ENCODE results near the gene ASTN2. TPM values are rescaled to one million over a fixed set of nuclear protein-coding genes. Genes with fewer than 3 reads are reported as not detected.

ASTN2 gene
- total RNA-seq, 1 experiment from 2014 or later: 4.8 TPM

DNA sequence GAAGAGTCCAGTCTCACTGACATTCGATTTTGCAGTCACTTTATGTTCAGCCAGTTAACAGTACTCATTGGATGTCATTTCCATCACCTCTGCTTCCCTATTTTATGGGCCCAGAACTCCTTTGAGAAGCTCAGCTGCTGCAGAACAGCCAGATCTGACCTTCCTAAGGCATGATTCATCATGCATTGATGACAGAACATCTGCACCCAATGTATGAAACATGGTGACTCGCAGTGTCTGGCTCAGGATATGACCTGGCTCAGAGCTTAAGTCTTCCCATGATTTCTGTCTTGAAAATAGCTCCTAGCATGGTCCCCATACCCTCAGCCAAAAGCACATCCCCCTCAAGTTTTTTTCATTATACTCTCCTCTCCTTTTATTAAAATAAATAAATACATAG, 820.3 kb downstream of the ASTN2 start:
- no peaks in the 10 kb centered on the region for H3K79me2 ChIP-seq (ENCODE audit: insufficient read depth, low read length)
- intact Hi-C loops (cut with micrococcal nuclease): no loop called here
- TF ChIP-seq FOSL1 (IDR thresholded peaks at IDR 0.05; ENCODE audit: low read depth) (peak; percentile 59), ELF1 (IDR thresholded peaks at IDR 0.05; ENCODE audit: borderline replicate concordance, low read depth) (no peak), SP1 (IDR thresholded peaks at IDR 0.05; ENCODE audit: low read depth) (0 out of 2 replicates have a peak, but pooled peaks have one; percentile 19), ZNF274 (IDR thresholded peaks at IDR 0.05; ENCODE audit: low read depth, low read length) (no peak), JUND (IDR thresholded peaks at IDR 0.05) (peak; percentile 65)
- ChIA-PET CTCF (no interaction called here), RAD21 (ENCODE audit: low non-redundant PET in 1 of 2, low total read pairs in 2 of 2, uncharacterized antibody in 2 of 2, unreplicated experiment in 2 of 2) (no interaction called here), POLR2A (no interaction called here)
- no peaks in the 10 kb centered on the region for H3K9me2 ChIP-seq (ENCODE audit: insufficient read depth)
- no peak overlapping the region for H3K4me3 ChIP-seq (replicated peaks in 1 of 2; ENCODE audit: low read depth in 1 of 2, low read length in 2 of 2)
- no TSS peak for BruUV-seq (replicated peaks)
- no peaks in the 10 kb centered on the region for H3K9me3 ChIP-seq (ENCODE audit: control insufficient read depth in 1 of 2, insufficient read depth in 1 of 2, low read depth in 1 of 2, low read length in 2 of 2)
- no peak overlapping the region for H3K27ac ChIP-seq (ENCODE audit: low read depth, low read length)
- no peak overlapping the region for H3K9ac ChIP-seq (ENCODE audit: low read length)
- peak overlapping the region; percentile 15; the same call in 1 of the 2 replicates for H3K4me2 ChIP-seq (ENCODE audit: low read length)
- peak; percentile 83; the same call in 1 of the 2 replicates for ATAC-seq
- no peak overlapping the region for H2AFZ ChIP-seq (ENCODE audit: low read depth, low read length, poor library complexity, severe bottlenecking)
- peaks cover 0 to 9% of the 10 kb centered on the region in 2 experiments; a peak in 1 of 4 replicates for H3K4me1 ChIP-seq (ENCODE audit: control insufficient read depth in 1 of 2, insufficient read depth in 2 of 2, low read length in 2 of 2)
- H3K27me3 ChIP-seq (ENCODE audit: insufficient read depth, low read length): no peaks in the 10 kb centered on the region
- no peaks in the 10 kb centered on the region for H4K20me1 ChIP-seq (ENCODE audit: insufficient read depth)
- H3K36me3 ChIP-seq (ENCODE audit: control insufficient read depth in 1 of 2, insufficient read depth in 2 of 2, low read length in 2 of 2): no peaks in the 10 kb centered on the region
- peak; percentile 26 for DNase-seq (ENCODE audit: low read depth, low spot score)

DNA sequence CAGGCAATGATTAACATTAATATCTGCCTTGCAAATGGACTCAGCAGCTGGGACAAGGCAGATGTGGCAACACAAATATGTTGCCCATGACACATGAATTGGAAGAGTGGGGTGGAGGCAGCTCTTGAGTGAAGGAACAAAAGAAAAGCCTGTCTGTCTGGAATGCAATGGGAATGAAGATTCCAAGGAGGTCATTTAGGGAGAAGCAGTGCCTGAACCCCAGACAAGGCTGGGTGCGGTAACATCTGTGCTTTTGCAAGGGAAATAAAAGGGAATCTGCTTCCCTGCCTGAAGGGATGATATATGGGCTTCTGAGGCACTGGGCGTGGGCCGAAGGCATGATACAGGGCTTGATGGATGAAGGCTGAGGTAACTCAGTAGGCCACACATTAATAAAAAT, 821.9 kb downstream of the ASTN2 start:
- TF ChIP-seq POLR2AphosphoS5 (IDR thresholded peaks at IDR 0.05; ENCODE audit: low read depth, low read length) (no peak), ZBTB33 (IDR thresholded peaks at IDR 0.05; ENCODE audit: extremely low read depth, insufficient replicate concordance, low read length) (no peak), EZH2phosphoT487 (IDR thresholded peaks at IDR 0.05; ENCODE audit: borderline replicate concordance) (no peak)
- POLR2A ChIA-PET: no interaction called here
- RAD21 ChIA-PET (ENCODE audit: low non-redundant PET in 1 of 2, low total read pairs in 2 of 2, uncharacterized antibody in 2 of 2, unreplicated experiment in 2 of 2): no interaction called here
- ATAC-seq (no peak), DNase-seq (ENCODE audit: low read depth, low spot score) (no peak)
- Histone ChIP-seq H3K36me3 (ENCODE audit: control insufficient read depth in 1 of 2, insufficient read depth in 2 of 2, low read length in 2 of 2) (no peaks in the 10 kb centered on the region), H3K27ac (ENCODE audit: low read depth, low read length) (no peak overlapping the region), H3K4me2 (ENCODE audit: low read length) (no peak overlapping the region), H4K20me1 (ENCODE audit: insufficient read depth) (no peaks in the 10 kb centered on the region), H3K79me2 (ENCODE audit: insufficient read depth, low read length) (no peaks in the 10 kb centered on the region), H3K27me3 (ENCODE audit: insufficient read depth, low read length) (no peaks in the 10 kb centered on the region), H3K4me1 (ENCODE audit: control insufficient read depth in 1 of 2, insufficient read depth in 2 of 2, low read length in 2 of 2) (peaks cover 0 to 9% of the 10 kb centered on the region in 2 experiments; a peak in 1 of 4 replicates), H3K9me2 (ENCODE audit: insufficient read depth) (no peaks in the 10 kb centered on the region), H2AFZ (ENCODE audit: low read depth, low read length, poor library complexity, severe bottlenecking) (no peak overlapping the region), H3K9me3 (ENCODE audit: control insufficient read depth in 1 of 2, insufficient read depth in 1 of 2, low read depth in 1 of 2, low read length in 2 of 2) (peaks cover 0 to 7% of the 10 kb centered on the region in 2 experiments; a peak in 1 of 4 replicates), H3K4me3 (replicated peaks in 1 of 2; ENCODE audit: low read depth in 1 of 2, low read length in 2 of 2) (no peak overlapping the region), H3K9ac (ENCODE audit: low read length) (no peak overlapping the region)
- CTCF ChIA-PET: no interaction called here
- intact Hi-C loops (cut with micrococcal nuclease): no loop called here
- BruUV-seq (replicated peaks): no TSS peak
